ENCODE data around the gene SMTNL2. TPM values are rescaled to one million over a fixed set of nuclear protein-coding genes. Genes with fewer than 3 reads are reported as not detected.

Gene SMTNL2
- total and polyA plus RNA-seq, 2 of the 4 experiments (the other 2 are of a cell fraction) = not detected

DNA sequence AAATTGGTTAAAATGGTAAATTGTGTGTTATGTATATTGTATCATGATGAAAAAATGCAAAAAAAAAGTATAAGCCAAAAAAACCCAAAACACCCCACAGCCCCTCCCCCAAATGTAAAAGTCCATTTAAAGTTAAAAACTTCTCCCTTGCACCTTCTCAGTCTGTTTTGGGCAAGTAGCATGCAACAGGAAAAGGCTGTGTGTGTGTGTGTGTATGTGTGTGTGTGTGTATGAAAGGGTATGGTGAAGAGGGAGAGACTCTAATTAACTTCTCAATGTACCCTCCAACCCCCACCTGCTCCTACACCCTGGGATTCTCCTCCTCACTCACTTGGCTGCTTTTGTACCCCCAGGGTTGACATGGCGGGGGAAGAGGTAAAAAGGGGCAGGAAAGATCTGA lies 14.7 kb upstream of the SMTNL2 start:
- no peak overlapping the region for H3K23ac ChIP-seq (ENCODE audit: low read depth, low read length)
- H2BK120ac ChIP-seq (ENCODE audit: low read depth, low read length) = no peak overlapping the region
- H3K27me3 ChIP-seq (ENCODE audit: control insufficient read depth, insufficient read depth, low read length) = peaks cover 22% of the 10 kb centered on the region
- H4K8ac ChIP-seq (ENCODE audit: low read depth in 2 of 2, low read length in 2 of 2) = no peak overlapping the region
- no peaks in the 10 kb centered on the region for H3K4me1 ChIP-seq (ENCODE audit: control insufficient read depth, insufficient read depth, low read length)
- H2AFZ ChIP-seq (replicated peaks; ENCODE audit: low read length, poor library complexity) = no peak overlapping the region
- no CpG with 5 or more reads among the region's 1 CpG for WGBS, 2 experiments (ENCODE audit: extremely low coverage in 2 of 2, insufficient read length in 1 of 2)
- ChIA-PET POLR2A (ENCODE audit: unreplicated experiment) (no interaction called here), CTCF (interaction anchor here (0.6 kb wide), 2 partner anchors 10 to 17 kb away, joined by 3 to 12 read pairs; no protein-coding TSS in a partner anchor)
- H4K5ac ChIP-seq (ENCODE audit: low read depth, low read length) = no peak overlapping the region
- no peaks in the 10 kb centered on the region for H3K9me1 ChIP-seq (ENCODE audit: insufficient read depth, low read length)
- no peak overlapping the region for H2BK20ac ChIP-seq (ENCODE audit: low read depth, low read length)
- H3K27ac ChIP-seq (ENCODE audit: insufficient read depth, low read length) = no peak overlapping the region
- H4K20me1 ChIP-seq (ENCODE audit: insufficient read depth, low read length) = no peaks in the 10 kb centered on the region
- no peak overlapping the region for H3K14ac ChIP-seq (replicated peaks; ENCODE audit: low read depth, low read length)
- TF ChIP-seq SMC3 (IDR thresholded peaks at IDR 0.05; ENCODE audit: low read depth, low read length) (no peak), NFE2L2 (IDR thresholded peaks at IDR 0.05; ENCODE audit: low read depth, low read length) (no peak), RAD21 (IDR thresholded peaks at IDR 0.05; ENCODE audit: low read length) (no peak), CEBPB (IDR thresholded peaks at IDR 0.05; ENCODE audit: low read depth, low read length) (no peak), FOS (IDR thresholded peaks at IDR 0.05; ENCODE audit: low read depth, low read length) (no peak), RFX5 (IDR thresholded peaks at IDR 0.05; ENCODE audit: low read depth, low read length) (no peak), BHLHE40 (IDR thresholded peaks at IDR 0.05; ENCODE audit: low read depth, low read length) (no peak)
- TF ChIP-seq, protein P1, sequence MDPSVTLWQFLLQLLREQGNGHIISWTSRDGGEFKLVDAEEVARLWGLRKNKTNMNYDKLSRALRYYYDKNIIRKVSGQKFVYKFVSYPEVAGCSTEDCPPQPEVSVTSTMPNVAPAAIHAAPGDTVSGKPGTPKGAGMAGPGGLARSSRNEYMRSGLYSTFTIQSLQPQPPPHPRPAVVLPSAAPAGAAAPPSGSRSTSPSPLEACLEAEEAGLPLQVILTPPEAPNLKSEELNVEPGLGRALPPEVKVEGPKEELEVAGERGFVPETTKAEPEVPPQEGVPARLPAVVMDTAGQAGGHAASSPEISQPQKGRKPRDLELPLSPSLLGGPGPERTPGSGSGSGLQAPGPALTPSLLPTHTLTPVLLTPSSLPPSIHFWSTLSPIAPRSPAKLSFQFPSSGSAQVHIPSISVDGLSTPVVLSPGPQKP (IDR thresholded peaks at IDR 0.05; ENCODE audit: borderline replicate concordance, low read depth, low read length) = no peak
- ATAC-seq (ENCODE audit: low read depth) = no peak
- H3K4me3 ChIP-seq (ENCODE audit: insufficient read depth, low read depth, low read length) = no peak overlapping the region
- BruUV-seq (replicated peaks) = no TSS peak
- no peak overlapping the region for H3K18ac ChIP-seq (ENCODE audit: low read depth, low read length)
- no peak overlapping the region for H3K9ac ChIP-seq (ENCODE audit: low read depth, low read length)
- no peaks in the 10 kb centered on the region for H3K36me3 ChIP-seq (ENCODE audit: control insufficient read depth, insufficient read depth, low read length)
- dilution Hi-C loops (cut with HindIII; ENCODE audit: low sequenced_read_pairs, unreplicated experiment) = no loop called here
- H2AK5ac ChIP-seq (ENCODE audit: low read depth, low read length) = no peak overlapping the region
- no peaks in the 10 kb centered on the region for H3K79me1 ChIP-seq (ENCODE audit: low read depth in 1 of 2, low read length in 2 of 2)
- H3K4me2 ChIP-seq (ENCODE audit: low read depth, low read length) = no peak overlapping the region
- H3K56ac ChIP-seq (ENCODE audit: extremely low read depth, insufficient read depth, low read length) = no peak overlapping the region
- no peak overlapping the region for H2AK9ac ChIP-seq (replicated peaks; ENCODE audit: low read depth, low read length, poor library complexity)
- no peak overlapping the region for H4K91ac ChIP-seq (ENCODE audit: insufficient read depth, low read depth, low read length)
- intact Hi-C loops (cut with micrococcal nuclease) = loop anchor here (5.0 to 10.0 kb wide), 2 partner anchors 133 to 315 kb away; partner anchors contain the start of gene PELP1
- no peaks in the 10 kb centered on the region for H3K9me3 ChIP-seq (ENCODE audit: control insufficient read depth, insufficient read depth, low read length)
- no peak for DNase-seq
- no peak overlapping the region for H2BK15ac ChIP-seq (ENCODE audit: low read depth, low read length)
- H3K4ac ChIP-seq (ENCODE audit: low read depth, low read length) = no peak overlapping the region
- H2BK5ac ChIP-seq (ENCODE audit: low read depth, low read length, poor library complexity, severe bottlenecking) = no peak overlapping the region
- in situ Hi-C loops (cut with MboI; ENCODE audit: low sequenced_read_pairs) = loop anchor here (5.0 kb wide), 1 partner anchor 53 kb away; no protein-coding TSS in a partner anchor

Data from IMR-90 (cell line).